ENCODE results near the gene PCGF5. TPM values are rescaled to one million over a fixed set of nuclear protein-coding genes. Genes with fewer than 3 reads are reported as not detected.

The PCGF5 gene
- total and polyA plus RNA-seq, 9 of the 15 experiments (the other 6 are each of a cell fraction or from before 2014, with no cell fraction given) = 10.9 to 40.0 (median 20.3) TPM

DNA sequence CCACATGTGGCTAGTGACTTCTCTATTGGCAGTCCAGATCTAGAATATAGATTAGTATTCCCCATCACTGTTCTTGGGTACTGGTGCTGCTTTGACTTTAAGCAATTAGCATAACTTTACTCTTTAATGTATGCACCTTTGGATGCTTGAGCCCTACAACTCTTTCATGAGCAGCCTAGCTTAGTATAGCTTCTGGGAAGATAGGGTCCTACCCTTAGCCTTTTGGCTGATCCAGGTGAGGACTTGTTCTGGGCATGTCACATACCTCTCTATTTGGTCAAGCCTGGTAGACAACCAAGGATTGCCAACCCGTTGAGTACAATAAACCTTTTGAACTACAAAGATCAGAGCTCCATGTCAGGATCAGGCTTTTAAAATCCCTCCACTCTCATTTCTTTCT, 17.7 kb downstream of the PCGF5 start (continued):
- no peak for TF ChIP-seq ZNF592 (IDR thresholded peaks at IDR 0.05)
- TF ChIP-seq ELF1 (tag; IDR thresholded peaks at IDR 0.05) = no peak
- no peak for TF ChIP-seq HSF4 (CRISPR knock-in tag; IDR thresholded peaks at IDR 0.05; ENCODE audit: borderline replicate concordance)
- TF ChIP-seq HMGXB4 (CRISPR knock-in tag; IDR thresholded peaks at IDR 0.05) = no peak
- no peak for TF ChIP-seq FOXM1 (IDR thresholded peaks at IDR 0.05; ENCODE audit: low read depth)
- TF ChIP-seq FOXM1 (CRISPR knock-in tag; IDR thresholded peaks at IDR 0.05; ENCODE audit: low read depth) = no peak
